ENCODE data around the gene RBP2.

- no peak for TF ChIP-seq POLR2A (IDR thresholded peaks at IDR 0.05)
- TF ChIP-seq, protein P1, sequence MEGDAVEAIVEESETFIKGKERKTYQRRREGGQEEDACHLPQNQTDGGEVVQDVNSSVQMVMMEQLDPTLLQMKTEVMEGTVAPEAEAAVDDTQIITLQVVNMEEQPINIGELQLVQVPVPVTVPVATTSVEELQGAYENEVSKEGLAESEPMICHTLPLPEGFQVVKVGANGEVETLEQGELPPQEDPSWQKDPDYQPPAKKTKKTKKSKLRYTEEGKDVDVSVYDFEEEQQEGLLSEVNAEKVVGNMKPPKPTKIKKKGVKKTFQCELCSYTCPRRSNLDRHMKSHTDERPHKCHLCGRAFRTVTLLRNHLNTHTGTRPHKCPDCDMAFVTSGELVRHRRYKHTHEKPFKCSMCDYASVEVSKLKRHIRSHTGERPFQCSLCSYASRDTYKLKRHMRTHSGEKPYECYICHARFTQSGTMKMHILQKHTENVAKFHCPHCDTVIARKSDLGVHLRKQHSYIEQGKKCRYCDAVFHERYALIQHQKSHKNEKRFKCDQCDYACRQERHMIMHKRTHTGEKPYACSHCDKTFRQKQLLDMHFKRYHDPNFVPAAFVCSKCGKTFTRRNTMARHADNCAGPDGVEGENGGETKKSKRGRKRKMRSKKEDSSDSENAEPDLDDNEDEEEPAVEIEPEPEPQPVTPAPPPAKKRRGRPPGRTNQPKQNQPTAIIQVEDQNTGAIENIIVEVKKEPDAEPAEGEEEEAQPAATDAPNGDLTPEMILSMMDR (IDR thresholded peaks at IDR 0.05), result no peak
These were observed 12.8 kb downstream of the RBP2 start for GRCh38 chr3:139463466-139463865.
